ENCODE data around the gene MCM10.
"Not testable (repeated sequence)": the region's sequence is repeated elsewhere in the genome, so short reads cannot be mapped to it uniquely, and the experiment has no call there.

MCM10 gene

GRCh38 chr10:13221572-13221971, 60.2 kb downstream of the MCM10 start:
- no peak for DNase-seq (ENCODE audit: low read depth, low spot score)

DNA sequence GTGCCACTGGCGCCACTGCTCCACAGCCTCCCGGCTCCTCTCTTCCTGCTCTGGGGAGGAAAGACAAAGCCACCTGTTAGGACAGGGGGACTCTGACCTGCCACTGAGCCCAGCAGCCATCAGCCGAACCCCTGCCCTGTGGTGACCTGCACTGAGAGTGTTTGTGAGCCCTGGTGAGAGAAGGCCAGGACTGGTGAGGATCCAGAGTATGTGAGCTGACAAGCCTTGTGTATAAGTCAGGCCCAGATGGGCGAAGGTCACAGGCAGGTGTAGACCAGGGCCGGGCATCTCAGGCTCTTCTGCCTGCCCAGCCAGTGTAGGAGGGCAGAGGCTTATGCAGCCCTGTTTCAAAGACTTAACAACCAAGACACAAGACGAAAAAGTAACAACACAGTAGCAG, 60.8 kb downstream of the MCM10 start:
- DNase-seq (ENCODE audit: low read depth, low spot score): no peak

GRCh38 chr10:13222566-13222965, 61.2 kb downstream of the MCM10 start:
- no peak for DNase-seq (ENCODE audit: low read depth, low spot score)

DNA sequence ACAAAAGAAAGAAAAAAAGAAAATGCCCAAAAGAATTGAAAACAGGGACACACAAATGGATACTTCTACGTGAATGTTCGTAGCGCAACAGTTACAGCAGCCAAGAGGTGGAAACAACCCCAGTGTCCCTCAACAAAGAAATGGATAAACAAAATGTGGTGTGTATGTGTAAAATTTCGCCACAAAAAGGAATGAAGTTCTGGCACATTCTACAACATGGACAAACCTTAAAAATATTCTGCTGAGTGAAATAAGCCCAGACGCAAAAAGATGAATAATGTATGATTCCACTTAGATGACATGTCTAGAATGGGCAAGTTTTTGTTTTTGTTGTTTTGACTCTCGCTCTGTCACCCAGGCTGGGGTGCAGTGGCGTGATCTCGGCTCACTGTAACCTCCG, 61.9 kb downstream of the MCM10 start:
- no peak for DNase-seq (ENCODE audit: low read depth, low spot score)

GRCh38 chr10:13224210-13224995, 63.0 kb downstream of the MCM10 start:
- no peak for DNase-seq (ENCODE audit: low read depth, low spot score)

- no peak for DNase-seq (ENCODE audit: low read depth, low spot score)
These were observed 64.2 kb downstream of the MCM10 start for GRCh38 chr10:13225601-13226000.

DNA sequence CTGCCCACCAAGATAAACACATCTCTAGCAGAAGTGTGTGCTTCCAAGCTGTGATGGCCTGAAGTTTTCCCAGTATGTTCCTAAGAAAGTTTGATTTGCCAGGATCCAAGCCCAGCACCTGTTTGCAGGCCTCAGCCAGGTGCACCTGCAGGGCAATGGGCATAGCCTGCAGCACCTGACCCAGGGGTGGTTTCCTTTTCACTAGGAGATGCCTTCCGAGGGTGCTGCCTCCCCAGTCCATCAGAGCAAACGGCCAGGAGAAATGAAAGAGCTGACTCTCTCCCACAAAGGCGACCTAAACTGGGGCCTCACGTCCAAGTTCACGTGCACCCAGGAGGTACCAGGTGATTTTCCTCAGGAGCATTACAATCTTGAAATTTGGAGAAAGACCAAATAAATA, 65.7 kb downstream of the MCM10 start:
- DNase-seq (ENCODE audit: low read depth, low spot score): no peak

DNA sequence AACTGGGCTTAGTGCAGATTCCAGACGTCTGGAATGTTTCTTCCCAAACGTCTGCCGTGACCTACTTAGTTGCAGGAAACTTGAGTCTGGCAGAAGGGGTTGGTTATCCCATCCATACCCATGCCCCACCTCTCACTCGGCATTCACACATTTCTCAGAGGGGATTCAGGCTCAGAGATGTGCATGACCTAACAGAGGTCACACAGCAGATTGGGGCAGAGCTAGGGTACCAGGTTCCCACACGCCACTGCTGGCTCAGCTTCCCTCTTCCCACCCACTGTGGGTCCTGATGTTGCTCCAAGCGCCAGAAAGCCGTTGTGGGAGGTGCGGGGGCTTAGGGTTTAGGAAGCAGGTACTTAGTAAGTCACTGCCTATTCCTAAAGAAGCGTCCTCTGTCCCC, 69.8 kb downstream of the MCM10 start:
- no peak for DNase-seq (ENCODE audit: low read depth, low spot score)

DNA sequence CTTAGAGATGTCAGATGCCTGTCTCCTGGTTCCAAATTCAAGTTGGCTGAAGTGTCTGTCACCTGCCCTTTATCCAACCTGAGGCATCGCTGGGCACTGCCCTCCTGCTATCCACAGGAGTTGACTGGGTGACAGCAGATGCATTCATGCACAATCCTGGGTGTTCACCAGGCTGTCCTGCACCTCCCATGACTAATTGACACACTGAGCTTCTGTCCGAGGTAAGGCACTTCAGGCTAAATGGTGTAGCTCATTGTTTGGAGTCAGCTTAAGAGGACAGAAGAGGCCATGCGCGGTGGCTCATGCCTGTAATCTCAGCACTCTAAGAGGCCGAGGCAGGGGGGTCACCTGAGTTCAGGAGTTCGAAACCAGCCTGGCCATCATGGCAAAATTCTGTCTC, 70.5 kb downstream of the MCM10 start:
- no peak for DNase-seq (ENCODE audit: low read depth, low spot score)

DNA sequence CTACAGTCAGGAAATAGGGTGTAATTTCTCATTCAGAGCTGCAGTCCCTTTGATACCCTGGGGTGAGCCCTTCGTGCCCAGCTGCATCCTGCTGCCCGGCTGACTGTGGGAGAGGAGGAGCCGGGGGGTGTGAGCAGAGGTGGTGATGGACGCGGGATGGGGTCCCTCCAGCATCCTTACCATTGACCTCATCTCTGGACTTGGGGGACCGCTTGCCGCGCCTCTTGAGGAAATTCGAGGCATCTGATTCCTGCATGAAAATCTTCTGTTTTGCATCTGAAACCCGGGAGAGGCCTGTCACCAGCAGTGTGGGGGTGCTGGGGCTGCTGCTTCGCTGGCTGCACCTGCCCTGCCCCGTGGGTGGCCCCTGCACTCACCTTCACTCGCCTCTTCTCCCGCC, 72.0 kb downstream of the MCM10 start:
- no peak for DNase-seq (ENCODE audit: low read depth, low spot score)

DNA sequence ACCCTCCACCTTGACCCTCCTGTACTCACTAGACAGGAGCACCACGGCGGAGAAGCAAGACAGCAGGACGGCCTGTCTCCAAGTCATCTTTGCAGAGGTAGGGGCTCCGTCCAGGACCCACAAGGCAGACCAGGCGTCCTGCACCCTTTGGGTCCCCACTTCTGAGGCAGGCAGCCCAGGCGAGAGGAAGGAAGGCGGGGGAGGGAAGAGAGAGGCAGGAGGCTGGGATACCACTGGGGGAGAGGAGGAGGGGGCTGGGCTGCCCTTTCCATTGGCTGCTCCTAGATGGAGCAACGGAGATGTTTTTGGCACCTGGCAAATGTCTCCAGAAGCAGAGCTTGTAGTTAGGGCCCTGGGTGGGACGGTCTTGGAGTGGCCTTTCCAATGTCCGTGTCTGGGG, 72.8 kb downstream of the MCM10 start, which contains the start of gene UCMA:
TSS of gene UCMA (minus strand) at position 203 of the 400 bp plus-strand sequence. CDS start at position 87, 116 bp downstream.
- no peak for DNase-seq (ENCODE audit: low read depth, low spot score)

DNA sequence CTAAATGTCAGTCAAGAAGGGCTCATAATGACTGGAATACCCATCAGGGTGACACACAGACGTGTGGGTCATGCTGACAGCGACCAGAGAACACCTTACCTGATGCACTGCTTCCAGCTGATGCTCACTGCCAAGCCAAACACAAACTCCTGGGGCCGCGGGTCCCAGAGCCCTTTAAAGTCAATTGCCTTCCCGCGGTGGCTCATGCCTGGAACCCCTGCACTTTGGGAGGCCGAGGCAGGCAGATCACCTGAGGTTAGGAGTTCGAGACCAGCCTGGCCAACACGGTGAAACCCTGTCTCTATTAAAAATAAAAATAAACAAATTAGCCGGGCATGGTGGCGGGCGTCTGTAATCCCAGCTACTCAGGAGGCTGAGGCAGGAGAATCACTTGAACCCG, 73.4 kb downstream of the MCM10 start:
- DNase-seq (ENCODE audit: low read depth, low spot score): not testable (repeated sequence)

DNA sequence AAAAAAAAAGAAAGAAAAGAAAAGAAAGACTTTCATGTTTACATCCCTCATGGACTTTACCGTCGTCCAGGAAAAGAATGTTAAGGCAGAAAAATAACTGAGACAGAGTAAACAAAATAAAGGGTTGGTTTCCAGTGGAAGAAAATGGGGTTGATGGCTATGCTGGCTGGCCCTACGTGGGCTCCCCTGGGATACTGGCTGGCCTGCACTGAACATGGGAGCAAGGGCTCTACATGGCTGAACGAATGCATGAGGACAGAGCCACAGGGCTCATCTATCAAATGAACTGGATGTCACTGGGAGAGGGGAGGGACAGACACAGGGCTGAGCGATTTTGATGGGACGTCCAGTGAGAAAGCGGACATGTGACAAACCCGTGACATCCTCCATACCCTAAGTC, 75.3 kb downstream of the MCM10 start:
- DNase-seq (ENCODE audit: low read depth, low spot score): no peak

GRCh38 chr10:13238271-13239077, 77.1 kb downstream of the MCM10 start:
- no peak for DNase-seq (ENCODE audit: low read depth, low spot score)

- no peak for DNase-seq (ENCODE audit: low read depth, low spot score)
These were observed 78.6 kb downstream of the MCM10 start for GRCh38 chr10:13239923-13240322.

- no peak for DNase-seq (ENCODE audit: low read depth, low spot score)
These were observed 80.3 kb downstream of the MCM10 start for GRCh38 chr10:13241613-13242012.

DNA sequence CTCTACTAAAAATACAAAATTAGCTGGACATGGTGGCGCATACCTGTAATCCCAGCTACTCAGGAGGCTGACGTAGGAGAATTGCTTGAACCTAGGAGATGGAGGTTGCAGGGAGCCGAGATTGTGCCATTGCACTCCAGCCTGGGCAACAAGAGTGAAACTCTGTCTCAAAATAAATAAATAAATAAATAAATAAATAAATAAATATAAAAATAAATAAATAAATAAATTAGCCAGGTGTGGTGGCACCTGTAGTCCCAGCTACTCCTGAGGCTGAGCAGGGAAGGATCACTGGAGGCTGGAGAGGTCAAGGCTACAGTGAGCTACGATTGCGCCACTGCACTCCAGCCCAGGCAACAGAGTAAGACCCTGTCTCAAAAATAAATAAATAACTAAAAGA, 80.9 kb downstream of the MCM10 start:
- not testable (repeated sequence) for DNase-seq (ENCODE audit: low read depth, low spot score)

DNA sequence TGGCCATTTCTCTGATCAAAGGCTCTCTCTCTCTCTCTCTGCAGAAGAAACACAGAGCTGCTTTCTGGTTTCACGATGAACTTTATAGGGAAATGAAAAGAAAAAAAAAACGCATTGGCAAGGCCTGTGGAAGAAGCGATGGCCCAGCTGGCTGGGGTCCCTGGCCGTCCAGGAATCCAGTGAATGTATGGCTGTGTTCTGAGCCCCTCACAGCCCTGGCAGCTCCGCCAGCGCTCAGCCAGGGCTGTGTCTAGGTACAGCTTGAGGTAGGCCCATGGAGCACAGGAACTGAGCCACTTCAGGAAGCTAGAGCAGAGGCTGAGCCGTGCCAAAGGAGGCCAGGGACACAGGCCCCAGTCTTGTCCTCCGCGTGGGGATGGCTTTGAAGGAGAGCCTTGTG, 85.9 kb downstream of the MCM10 start:
- no peak for DNase-seq (ENCODE audit: low read depth, low spot score)

GRCh38 chr10:13247784-13248183, 86.4 kb downstream of the MCM10 start:
- DNase-seq (ENCODE audit: low read depth, low spot score): no peak

DNA sequence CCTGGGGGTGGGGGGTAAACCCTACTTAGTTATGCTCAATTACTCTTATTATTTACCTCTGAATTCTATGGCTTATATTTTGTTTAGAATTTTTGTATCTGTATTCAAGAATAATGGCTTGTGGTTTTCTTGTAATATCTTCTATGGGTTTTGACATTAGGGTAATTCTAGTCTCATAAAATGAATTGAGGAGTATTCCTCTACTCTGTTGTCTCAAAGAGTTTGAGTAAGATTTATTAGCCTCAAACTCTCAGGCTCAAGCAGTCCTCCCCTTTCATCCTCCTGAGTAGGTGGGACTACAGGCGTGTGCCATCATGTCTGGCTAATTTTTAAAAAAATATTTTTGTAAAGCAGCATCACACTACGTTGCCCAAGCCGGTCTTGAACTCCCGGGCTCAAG, 92.4 kb downstream of the MCM10 start:
- no peak for DNase-seq (ENCODE audit: low read depth, low spot score)

DNA sequence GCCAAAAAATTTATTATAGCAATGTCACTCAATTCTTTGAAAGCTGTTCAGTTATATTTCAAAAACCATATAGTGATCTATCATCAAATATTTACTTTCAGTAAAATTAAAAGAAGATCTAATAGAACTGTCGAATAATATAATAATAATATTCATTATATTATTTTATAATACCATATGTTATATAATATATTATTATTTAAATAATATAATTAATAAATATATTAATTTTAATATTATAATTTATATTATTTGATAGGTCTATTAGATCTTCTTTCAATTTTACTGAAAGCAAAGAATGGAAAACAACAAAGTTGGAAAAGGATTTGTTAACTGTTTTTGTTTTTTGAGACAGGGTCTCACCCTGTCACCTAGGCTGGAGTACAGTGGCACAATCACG, 95.3 kb downstream of the MCM10 start:
- DNase-seq (ENCODE audit: low read depth, low spot score): no peak

DNA sequence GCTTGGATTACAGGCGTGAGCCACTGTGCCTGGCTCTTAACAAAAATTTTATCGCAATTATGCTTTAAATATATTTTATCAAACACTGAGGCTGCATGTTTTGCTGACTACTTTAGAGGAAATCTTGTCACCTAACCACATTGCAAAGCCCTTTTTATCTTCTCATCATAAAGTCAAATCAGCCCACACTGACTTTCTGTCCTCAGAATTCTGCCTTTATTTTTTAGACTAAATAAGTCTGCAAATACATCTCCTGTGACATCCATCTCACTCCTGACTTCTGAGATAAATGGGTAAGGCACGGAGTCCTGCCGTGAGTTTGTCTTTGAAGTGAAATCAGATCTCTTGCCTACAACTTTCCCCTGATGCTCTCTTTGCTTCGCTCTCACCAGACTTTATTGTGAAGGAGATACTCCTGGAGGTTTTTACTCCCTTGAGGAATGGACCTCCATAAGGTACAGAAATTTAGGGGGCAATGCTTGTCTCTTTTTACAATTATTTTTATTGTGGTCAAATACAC, 96.3 kb downstream of the MCM10 start:
- no peak for DNase-seq (ENCODE audit: low read depth, low spot score)

Data from brain pericyte (primary cell).